Keratinocyte (primary cell): ENCODE measurements around the gene TP53AIP1.

ENCODE experiments used
- EZH2 ChIP-seq: IDR thresholded peaks from one replicate; pipeline ENCODE4 v1.6.1; 2012; ENCODE audit warnings: inconsistent platforms, mild to moderate bottlenecking, low read length, moderate library complexity
- TF ChIP-seq, protein P1 (sequence below), 3 experiments: IDR thresholded peaks in 1 of 3; conservative IDR thresholded peaks in 1 of 3; optimal IDR thresholded peaks in 1 of 3; 2 replicates in 2 of 3; 3 replicates in 1 of 3; pipeline versions ENCODE3 to v1.5.1; 2011; ENCODE audit warnings: low read length in 3 of 3, mild to moderate bottlenecking in 3 of 3, moderate library complexity in 2 of 3, control low read depth in 1 of 3, inconsistent platforms in 1 of 3; ENCODE audit not compliant: insufficient read depth in 2 of 3; ENCODE audit errors: extremely low read depth in 1 of 3

DNA sequence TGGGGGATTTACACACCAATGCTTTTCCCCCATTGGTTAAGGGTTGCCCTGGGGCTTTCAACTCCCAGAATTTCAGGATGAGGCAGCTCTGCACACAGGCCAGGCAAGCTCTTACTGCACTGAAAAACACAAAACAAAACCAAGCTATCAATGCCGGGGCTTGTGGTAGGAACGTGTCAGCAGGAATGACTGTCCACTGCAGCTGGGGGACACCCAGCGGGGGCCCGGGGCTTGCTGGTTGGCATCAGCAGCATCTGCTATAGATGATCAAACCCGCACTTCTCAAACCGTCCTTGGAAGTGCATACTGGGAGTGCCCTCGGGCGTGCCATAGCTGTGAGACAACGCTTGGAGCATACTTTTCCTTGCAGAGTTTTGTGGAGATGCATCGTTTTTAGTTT, 7.7 kb downstream of the TP53AIP1 start:
- TF ChIP-seq, protein P1, sequence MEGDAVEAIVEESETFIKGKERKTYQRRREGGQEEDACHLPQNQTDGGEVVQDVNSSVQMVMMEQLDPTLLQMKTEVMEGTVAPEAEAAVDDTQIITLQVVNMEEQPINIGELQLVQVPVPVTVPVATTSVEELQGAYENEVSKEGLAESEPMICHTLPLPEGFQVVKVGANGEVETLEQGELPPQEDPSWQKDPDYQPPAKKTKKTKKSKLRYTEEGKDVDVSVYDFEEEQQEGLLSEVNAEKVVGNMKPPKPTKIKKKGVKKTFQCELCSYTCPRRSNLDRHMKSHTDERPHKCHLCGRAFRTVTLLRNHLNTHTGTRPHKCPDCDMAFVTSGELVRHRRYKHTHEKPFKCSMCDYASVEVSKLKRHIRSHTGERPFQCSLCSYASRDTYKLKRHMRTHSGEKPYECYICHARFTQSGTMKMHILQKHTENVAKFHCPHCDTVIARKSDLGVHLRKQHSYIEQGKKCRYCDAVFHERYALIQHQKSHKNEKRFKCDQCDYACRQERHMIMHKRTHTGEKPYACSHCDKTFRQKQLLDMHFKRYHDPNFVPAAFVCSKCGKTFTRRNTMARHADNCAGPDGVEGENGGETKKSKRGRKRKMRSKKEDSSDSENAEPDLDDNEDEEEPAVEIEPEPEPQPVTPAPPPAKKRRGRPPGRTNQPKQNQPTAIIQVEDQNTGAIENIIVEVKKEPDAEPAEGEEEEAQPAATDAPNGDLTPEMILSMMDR (optimal IDR thresholded peaks at IDR 0.05 in 1 of 3, IDR thresholded peaks at IDR 0.05 in 1 of 3, conservative IDR thresholded peaks at IDR 0.05 in 1 of 3; ENCODE audit: extremely low read depth in 1 of 3, insufficient read depth in 2 of 3, low read length in 3 of 3) = no peak
- no peak for TF ChIP-seq EZH2
